OCI-LY3 (cell line): Measurements from ENCODE around the gene LTBP4.

Experiments
- CTCF ChIP-seq: fragments of 200-600, 300-600 bp; sonication (generic); IDR thresholded peaks from 2 replicates; pipeline ENCODE4 v1.5.1; 2014; ENCODE audit warnings: antibody characterized with exemption, low read length, low read depth
- EZH2phosphoT487 ChIP-seq: fragments of 200-600 bp; shearing (Covaris generic); IDR thresholded peaks from 2 replicates; pipeline ENCODE4 v1.6.1; 2018; ENCODE audit warnings: antibody characterized with exemption, mixed run types, low read depth

- no peak for TF ChIP-seq CTCF
- TF ChIP-seq EZH2phosphoT487 = no peak
Measured at GRCh38 chr19:40646743-40647254, 45.6 kb downstream of the LTBP4 start.
